Right lobe of liver (tissue), 6 donors: ENCODE results near the gene CYP46A1. TPM values are rescaled to one million over a fixed set of nuclear protein-coding genes. Genes with fewer than 3 reads are reported as not detected.

Experiments used
- ATAC-seq, 4 donors: fragments of 200-7000 bp; cut with Tn5 transposase; one replicate each; pipeline ENCODE4 v1.9.1; 2020; ENCODE audit warnings: mild to moderate bottlenecking in 4 of 4, moderate library complexity in 4 of 4
- DNase-seq, 3 donors: peaks; one replicate each; pipeline ENCODE4 v3.0.0-alpha.2; 2020
- H3K27ac ChIP-seq, 3 donors: fragments of 200-600 bp; one replicate each; pipeline ENCODE4 v1.8.0; 2022
- H3K27me3 ChIP-seq, 2 donors: fragments of 200-600 bp; one replicate each; pipeline ENCODE4 v1.8.0; 2022
- H3K36me3 ChIP-seq, 4 donors: fragments of 200-600 bp; sonication (generic) in 1 of 4; one replicate each; pipeline versions ENCODE4 v1.5.1 to v1.8.0; 2017 to 2022; ENCODE audit warnings: control low read depth in 1 of 4
- H3K4me1 ChIP-seq, 4 donors: fragments of 200-600 bp; sonication (generic) in 1 of 4; one replicate each; pipeline versions ENCODE4 v1.5.1 to v1.8.0; 2017 to 2022; ENCODE audit warnings: control low read depth in 1 of 4
- H3K4me3 ChIP-seq, 3 donors: fragments of 200-600 bp; one replicate each; pipeline ENCODE4 v1.8.0; 2022
- H3K9me3 ChIP-seq, 4 donors: fragments of 200-600 bp; sonication (generic) in 1 of 4; one replicate each; pipeline versions ENCODE4 v1.5.1 to v1.8.0; 2017 to 2022; ENCODE audit warnings: control low read depth in 1 of 4
- POLR2A ChIP-seq: fragments of 450-650 bp; IDR thresholded peaks from one replicate; pipeline ENCODE4 v1.6.1; 2017; ENCODE audit warnings: antibody characterized with exemption, mild to moderate bottlenecking
- WGBS: methylation state at CpG from one replicate; pipeline ENCODE4 v1.1.6; 2018; ENCODE audit warnings: low coverage, low lambda C conversion rate; ENCODE audit not compliant: insufficient coverage; ENCODE audit errors: missing lambda C conversion rate; 5-methylcytosine and 5-hydroxymethylcytosine counted together
- intact Hi-C, 2 donors: fragments of 100-400 bp; cut with DNase I; formaldehyde crosslinking; loops; one replicate each; pipeline versions ENCODE4 v1.11.2 to v1.14.1; 2022
- total RNA-seq, 6 experiments: library from RNA; depleted of rRNA in 2 of 6; stranded (reverse); fragments of >200 nt in 2 of 6; fragmentation: NEBNext Ultra II Directional in 3 of 6; extraction: Animal tissue kit (Norgen Biotek cat#: 25700) in 3 of 6; gene quantifications; one replicate each; pipeline versions ENCODE4 v1.1.0 to v1.2.4, GENCODE V29; 2016 to 2023
- TF ChIP-seq, protein P1 (sequence below), 4 donors: fragments of 200-600 bp in 3 of 4; fragments of 450-650 bp in 1 of 4; IDR thresholded peaks; one replicate each; pipeline versions ENCODE4 v1.5.1 to v1.8.0; 2016 to 2022; ENCODE audit warnings: antibody characterized with exemption in 4 of 4, mild to moderate bottlenecking in 2 of 4
- donor health status: DM: no; HTN: yes; CAD: no.
- donor health status: DM: no; HTN: no; CAD: no.
- donor health status: DM: no; HTN: no; CAD: no.
- donor health status: DM: no; HTN: yes; CAD: no.
- donor health status: DM: no; HTN: yes; CAD: no.

Gene CYP46A1
- total RNA-seq, 6 experiments from 2014 or later = 0.06 to 1.6 (median 0.42) TPM; not detected in 1

DNA sequence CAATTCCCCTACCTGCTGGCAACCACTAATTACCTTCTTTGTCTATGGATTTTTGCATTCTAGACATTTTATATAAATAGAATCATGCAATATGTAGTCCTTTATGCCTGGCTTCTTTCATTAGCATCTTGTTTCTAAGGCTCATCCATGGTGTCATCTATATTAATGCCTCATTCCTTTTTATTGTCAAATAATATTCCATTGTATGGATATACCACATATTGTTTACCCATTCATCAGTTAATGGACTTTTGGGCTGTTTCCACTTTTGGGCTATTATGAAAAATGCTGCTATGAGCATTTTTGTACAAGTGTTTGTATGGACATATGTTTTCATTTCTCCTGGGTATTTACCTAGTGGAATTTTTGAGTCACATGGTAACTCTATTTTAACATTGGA lies 18.0 kb downstream of the CYP46A1 start:
- no peaks in the 10 kb centered on the region for H3K36me3 ChIP-seq
- H3K9me3 ChIP-seq = peaks cover 0 to 4% (median 0%) of the 10 kb centered on the region in 4 donors
- intact Hi-C loops = no loop called here
- no peak for TF ChIP-seq POLR2A
- TF ChIP-seq, protein P1, sequence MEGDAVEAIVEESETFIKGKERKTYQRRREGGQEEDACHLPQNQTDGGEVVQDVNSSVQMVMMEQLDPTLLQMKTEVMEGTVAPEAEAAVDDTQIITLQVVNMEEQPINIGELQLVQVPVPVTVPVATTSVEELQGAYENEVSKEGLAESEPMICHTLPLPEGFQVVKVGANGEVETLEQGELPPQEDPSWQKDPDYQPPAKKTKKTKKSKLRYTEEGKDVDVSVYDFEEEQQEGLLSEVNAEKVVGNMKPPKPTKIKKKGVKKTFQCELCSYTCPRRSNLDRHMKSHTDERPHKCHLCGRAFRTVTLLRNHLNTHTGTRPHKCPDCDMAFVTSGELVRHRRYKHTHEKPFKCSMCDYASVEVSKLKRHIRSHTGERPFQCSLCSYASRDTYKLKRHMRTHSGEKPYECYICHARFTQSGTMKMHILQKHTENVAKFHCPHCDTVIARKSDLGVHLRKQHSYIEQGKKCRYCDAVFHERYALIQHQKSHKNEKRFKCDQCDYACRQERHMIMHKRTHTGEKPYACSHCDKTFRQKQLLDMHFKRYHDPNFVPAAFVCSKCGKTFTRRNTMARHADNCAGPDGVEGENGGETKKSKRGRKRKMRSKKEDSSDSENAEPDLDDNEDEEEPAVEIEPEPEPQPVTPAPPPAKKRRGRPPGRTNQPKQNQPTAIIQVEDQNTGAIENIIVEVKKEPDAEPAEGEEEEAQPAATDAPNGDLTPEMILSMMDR (IDR thresholded peaks at IDR 0.05) = no peak
- H3K4me1 ChIP-seq = no peaks in the 10 kb centered on the region
- no peak for DNase-seq
- no peak overlapping the region for H3K27ac ChIP-seq
- ATAC-seq = no peak
- H3K27me3 ChIP-seq = no peaks in the 10 kb centered on the region
- no peak overlapping the region for H3K4me3 ChIP-seq

DNA sequence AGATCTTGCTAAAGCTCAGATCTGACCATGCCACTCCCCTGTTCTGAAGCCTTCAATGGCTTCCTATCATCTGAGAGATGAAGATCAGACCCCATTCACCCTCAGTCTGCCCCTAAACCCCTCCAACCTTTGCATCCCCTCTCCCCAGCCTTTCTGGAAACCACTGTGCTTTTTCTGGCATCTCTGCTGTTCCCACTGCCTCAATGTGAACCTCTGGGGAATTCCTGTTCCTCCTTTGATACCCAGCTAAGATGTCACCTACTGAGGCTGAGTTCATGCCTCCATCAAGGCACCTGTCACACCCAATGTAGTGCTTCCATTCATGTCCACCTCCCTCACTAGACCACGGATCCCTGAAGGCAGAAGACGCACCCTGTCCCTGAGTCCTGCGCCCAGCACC lies 19.3 kb downstream of the CYP46A1 start:
- Histone ChIP-seq H3K4me1 (no peaks in the 10 kb centered on the region), H3K4me3 (no peak overlapping the region), H3K9me3 (peaks cover 0 to 4% (median 0%) of the 10 kb centered on the region in 4 donors), H3K36me3 (no peaks in the 10 kb centered on the region), H3K27ac (no peak overlapping the region), H3K27me3 (no peaks in the 10 kb centered on the region)
- intact Hi-C loops = no loop called here
- ATAC-seq (no peak), DNase-seq (peak in 1 of 3 donors; percentile 3)
- no peak for TF ChIP-seq POLR2A
- TF ChIP-seq, protein P1 (IDR thresholded peaks at IDR 0.05) = no peak
- 84% methylated on average over 3 of the region's 3 CpGs for WGBS

DNA sequence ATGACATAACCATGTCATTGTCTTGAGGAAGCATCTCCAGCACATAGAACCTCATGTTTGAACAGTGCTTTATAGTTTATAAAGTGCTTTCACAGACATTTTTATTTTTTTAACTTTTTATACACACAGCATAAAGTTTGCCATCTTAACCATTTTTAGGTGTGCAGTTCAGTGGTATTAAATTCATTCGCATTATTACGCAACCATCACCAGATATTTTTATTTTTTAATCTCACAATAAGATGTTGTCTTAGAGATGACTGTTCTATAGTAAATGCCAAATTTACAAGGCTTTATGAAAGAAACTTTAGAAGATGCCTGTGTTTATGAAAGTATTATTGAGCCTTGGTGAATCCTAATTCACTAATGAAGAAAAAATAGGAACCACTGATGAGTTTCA lies 19.9 kb downstream of the CYP46A1 start:
- no peaks in the 10 kb centered on the region for H3K4me1 ChIP-seq
- no peak overlapping the region for H3K27ac ChIP-seq
- TF ChIP-seq, protein P1 (IDR thresholded peaks at IDR 0.05) = no peak
- TF ChIP-seq POLR2A = no peak
- H3K36me3 ChIP-seq = no peaks in the 10 kb centered on the region
- intact Hi-C loops = no loop called here
- DNase-seq (no peak), ATAC-seq (no peak)
- no peak overlapping the region for H3K4me3 ChIP-seq
- 92% methylated on average over 2 of the region's 2 CpGs for WGBS
- H3K27me3 ChIP-seq = no peaks in the 10 kb centered on the region
- H3K9me3 ChIP-seq = peaks cover 0 to 4% (median 0%) of the 10 kb centered on the region in 4 donors

DNA sequence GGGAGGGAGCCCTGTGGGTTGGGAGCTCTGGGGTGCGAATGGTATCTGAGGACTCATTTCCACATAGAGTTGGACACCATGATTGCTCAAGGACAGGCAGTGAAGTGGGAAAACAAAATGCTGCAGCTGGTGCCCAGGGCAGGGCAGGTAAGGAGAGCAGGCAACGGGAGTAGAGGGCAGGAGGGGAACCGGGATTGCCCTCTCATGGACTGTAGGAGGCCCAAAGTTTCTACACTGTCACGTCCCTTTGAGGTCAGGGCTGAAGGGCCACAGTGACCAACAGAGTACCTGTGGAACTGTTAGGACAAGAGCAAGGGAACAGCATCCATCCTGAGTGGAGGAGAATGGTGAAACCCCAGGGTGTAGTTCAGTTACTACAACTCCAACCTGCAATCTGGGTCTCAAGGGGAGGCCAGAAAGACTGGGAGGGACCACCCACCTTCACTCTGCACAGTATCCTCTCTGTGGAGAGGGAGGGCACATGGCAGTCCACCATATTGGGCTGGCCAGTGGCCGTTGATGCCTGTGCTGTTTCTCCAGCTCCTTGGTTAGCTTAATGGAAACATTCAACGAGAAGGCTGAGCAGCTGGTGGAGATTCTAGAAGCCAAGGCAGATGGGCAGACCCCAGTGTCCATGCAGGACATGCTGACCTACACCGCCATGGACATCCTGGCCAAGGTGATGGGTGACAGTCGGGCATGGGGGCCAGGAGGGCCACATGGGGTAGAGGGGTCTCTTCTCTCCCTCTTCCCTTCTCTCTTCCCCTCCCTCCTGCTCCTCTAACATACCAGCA lies 22.2 kb downstream of the CYP46A1 start:
- no peaks in the 10 kb centered on the region for H3K36me3 ChIP-seq

More for the DNA sequence above, 22.2 kb downstream of the CYP46A1 start:
- H3K27ac ChIP-seq = no peak overlapping the region
- peaks cover 0 to 4% (median 0%) of the 10 kb centered on the region in 4 donors for H3K9me3 ChIP-seq
- 67% methylated on average over 4 of the region's 8 CpGs for WGBS
- intact Hi-C loops = no loop called here
- DNase-seq (peak in 1 of 3 donors; percentile 21), ATAC-seq (no peak)
- no peaks in the 10 kb centered on the region for H3K4me1 ChIP-seq
- no peaks in the 10 kb centered on the region for H3K27me3 ChIP-seq
- TF ChIP-seq, protein P1 (IDR thresholded peaks at IDR 0.05) = no peak
- no peak for TF ChIP-seq POLR2A
- H3K4me3 ChIP-seq = no peak overlapping the region
